22Rv1 (cell line): ENCODE measurements around the gene SPTBN1.

Experiments
- CTCF ChIP-seq: fragments of 450-650 bp; IDR thresholded peaks from 2 replicates; pipeline ENCODE4 v1.5.1; 2017; ENCODE audit warnings: mild to moderate bottlenecking
- ZFX ChIP-seq: fragments of 450-650 bp; IDR thresholded peaks from 2 replicates; pipeline ENCODE4 v1.6.1; 2017; ENCODE audit warnings: antibody characterized with exemption, borderline replicate concordance

GRCh38 chr2:54609647-54610046, 153.5 kb downstream of the SPTBN1 start:
- no peak for TF ChIP-seq CTCF
- TF ChIP-seq ZFX: no peak
